OCI-LY1 (cell line): ENCODE measurements around the gene COX10.
"Not testable (repeated sequence)": the region's sequence is repeated elsewhere in the genome, so short reads cannot be mapped to it uniquely, and the experiment has no call there.

ENCODE experiments used
- CTCF ChIP-seq: fragments of 200-600 bp; sonication (generic), shearing (Covaris generic); IDR thresholded peaks from 2 replicates; pipeline ENCODE4 v1.5.1; 2017; ENCODE audit warnings: mild to moderate bottlenecking, antibody characterized with exemption, low read length, moderate library complexity, mixed read lengths
- EZH2 ChIP-seq: fragments of 200-600 bp; sonication (generic), shearing (Covaris generic); IDR thresholded peaks from 2 replicates; pipeline ENCODE4 v1.8.0; 2017; ENCODE audit warnings: borderline replicate concordance, mixed run types, mild to moderate bottlenecking, antibody characterized with exemption, low read length, moderate library complexity, mixed read lengths

GRCh38 chr17:14239271-14239670, 170.0 kb downstream of the COX10 start:
- TF ChIP-seq CTCF, EZH2: not testable (repeated sequence)
